Lower leg skin (tissue), 3 donors: Measurements from ENCODE around the gene EFCAB6.

Source experiments
- POLR2A ChIP-seq, 2 donors: fragments of 450-650 bp; IDR thresholded peaks; one replicate each; pipeline ENCODE4 v1.6.1; 2016 to 2017; ENCODE audit warnings: antibody characterized with exemption in 2 of 2, mild to moderate bottlenecking in 1 of 2, moderate library complexity in 1 of 2
- TF ChIP-seq, protein P1 (sequence below), 3 donors: fragments of 450-650 bp; IDR thresholded peaks; one replicate each; pipeline ENCODE4 v1.5.1; 2016; ENCODE audit warnings: antibody characterized with exemption in 3 of 3, mild to moderate bottlenecking in 3 of 3, moderate library complexity in 2 of 3

DNA sequence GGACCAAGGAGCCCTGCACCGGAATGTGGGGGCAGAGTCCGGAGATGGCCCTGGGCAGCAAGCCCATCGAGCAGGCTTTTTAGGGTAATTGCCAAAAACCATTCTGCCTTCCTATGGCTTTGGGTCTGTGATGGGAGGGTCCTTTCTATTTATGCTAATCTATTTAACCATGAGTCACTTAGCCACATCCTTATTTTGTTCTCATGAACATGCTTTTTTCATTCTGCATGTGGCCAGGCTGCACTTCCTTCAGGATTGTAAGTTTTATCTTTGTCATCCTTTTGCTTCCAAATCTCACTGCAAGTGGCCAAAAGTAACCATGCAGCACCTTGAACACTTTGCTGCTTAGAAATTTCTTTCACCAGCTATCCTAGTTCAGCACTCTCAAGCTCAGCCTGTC lies 88.3 kb downstream of the EFCAB6 start:
- TF ChIP-seq, protein P1, sequence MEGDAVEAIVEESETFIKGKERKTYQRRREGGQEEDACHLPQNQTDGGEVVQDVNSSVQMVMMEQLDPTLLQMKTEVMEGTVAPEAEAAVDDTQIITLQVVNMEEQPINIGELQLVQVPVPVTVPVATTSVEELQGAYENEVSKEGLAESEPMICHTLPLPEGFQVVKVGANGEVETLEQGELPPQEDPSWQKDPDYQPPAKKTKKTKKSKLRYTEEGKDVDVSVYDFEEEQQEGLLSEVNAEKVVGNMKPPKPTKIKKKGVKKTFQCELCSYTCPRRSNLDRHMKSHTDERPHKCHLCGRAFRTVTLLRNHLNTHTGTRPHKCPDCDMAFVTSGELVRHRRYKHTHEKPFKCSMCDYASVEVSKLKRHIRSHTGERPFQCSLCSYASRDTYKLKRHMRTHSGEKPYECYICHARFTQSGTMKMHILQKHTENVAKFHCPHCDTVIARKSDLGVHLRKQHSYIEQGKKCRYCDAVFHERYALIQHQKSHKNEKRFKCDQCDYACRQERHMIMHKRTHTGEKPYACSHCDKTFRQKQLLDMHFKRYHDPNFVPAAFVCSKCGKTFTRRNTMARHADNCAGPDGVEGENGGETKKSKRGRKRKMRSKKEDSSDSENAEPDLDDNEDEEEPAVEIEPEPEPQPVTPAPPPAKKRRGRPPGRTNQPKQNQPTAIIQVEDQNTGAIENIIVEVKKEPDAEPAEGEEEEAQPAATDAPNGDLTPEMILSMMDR (IDR thresholded peaks at IDR 0.05) = no peak
- no peak for TF ChIP-seq POLR2A (IDR thresholded peaks at IDR 0.05)
